Measurements from ENCODE around the gene MUC5AC.

DNA sequence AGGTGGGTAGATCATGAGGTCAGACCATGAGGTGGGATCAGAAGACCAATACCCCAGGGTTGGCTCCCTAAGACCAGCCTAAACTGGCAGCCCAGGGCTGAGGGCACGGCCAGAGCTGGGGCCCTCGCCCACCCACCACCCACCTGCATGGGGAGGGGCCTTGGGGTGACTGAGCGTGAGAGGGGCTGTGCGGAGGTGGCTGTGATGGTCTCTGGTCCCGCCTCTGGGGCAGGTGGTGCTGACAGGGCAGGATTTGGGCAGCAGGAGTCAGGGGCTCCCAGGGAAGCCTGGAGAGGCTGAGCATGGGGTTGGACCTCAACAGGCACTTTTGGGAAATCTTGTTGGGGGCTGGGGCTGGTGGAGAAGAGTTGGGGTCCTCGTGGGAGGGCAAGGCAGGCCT lies 39.8 kb upstream of the MUC5AC start:
- TF ChIP-seq, protein P1, sequence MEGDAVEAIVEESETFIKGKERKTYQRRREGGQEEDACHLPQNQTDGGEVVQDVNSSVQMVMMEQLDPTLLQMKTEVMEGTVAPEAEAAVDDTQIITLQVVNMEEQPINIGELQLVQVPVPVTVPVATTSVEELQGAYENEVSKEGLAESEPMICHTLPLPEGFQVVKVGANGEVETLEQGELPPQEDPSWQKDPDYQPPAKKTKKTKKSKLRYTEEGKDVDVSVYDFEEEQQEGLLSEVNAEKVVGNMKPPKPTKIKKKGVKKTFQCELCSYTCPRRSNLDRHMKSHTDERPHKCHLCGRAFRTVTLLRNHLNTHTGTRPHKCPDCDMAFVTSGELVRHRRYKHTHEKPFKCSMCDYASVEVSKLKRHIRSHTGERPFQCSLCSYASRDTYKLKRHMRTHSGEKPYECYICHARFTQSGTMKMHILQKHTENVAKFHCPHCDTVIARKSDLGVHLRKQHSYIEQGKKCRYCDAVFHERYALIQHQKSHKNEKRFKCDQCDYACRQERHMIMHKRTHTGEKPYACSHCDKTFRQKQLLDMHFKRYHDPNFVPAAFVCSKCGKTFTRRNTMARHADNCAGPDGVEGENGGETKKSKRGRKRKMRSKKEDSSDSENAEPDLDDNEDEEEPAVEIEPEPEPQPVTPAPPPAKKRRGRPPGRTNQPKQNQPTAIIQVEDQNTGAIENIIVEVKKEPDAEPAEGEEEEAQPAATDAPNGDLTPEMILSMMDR (optimal IDR thresholded peaks at IDR 0.05 in 1 of 3, IDR thresholded peaks at IDR 0.05 in 1 of 3, conservative IDR thresholded peaks at IDR 0.05 in 1 of 3; ENCODE audit: extremely low read depth in 1 of 3, insufficient read depth in 2 of 3, low read length in 3 of 3): no peak
- no peak for TF ChIP-seq EZH2 (IDR thresholded peaks at IDR 0.05; ENCODE audit: low read length)
